Measurements from ENCODE around the gene KANSL3. TPM values are rescaled to one million over a fixed set of nuclear protein-coding genes. Genes with fewer than 3 reads are reported as not detected.

The KANSL3 gene
- total and polyA plus RNA-seq, 2 donors (not counting 3 experiments of a cell fraction or from before 2014, with no cell fraction given), result 27.7 to 36.9 TPM

DNA sequence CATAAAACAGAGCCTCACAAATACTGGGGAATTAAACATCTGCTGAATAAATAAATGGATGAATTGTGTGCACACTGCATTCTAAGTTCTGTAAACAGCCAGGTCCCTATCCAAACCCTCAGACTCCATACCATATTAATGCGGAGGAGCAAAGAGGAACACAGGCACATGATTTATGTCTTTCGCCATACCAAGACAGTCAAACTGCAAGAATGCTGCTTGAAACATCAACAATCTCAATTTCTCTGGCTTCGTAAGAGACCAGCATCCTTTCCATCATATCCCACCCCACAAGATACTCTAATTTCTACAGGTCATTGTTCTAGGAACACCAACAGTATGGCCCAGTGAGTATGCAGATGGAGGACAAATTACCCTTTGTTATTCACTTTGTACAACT lies 15.0 kb downstream of the KANSL3 start:
- Histone ChIP-seq H3K79me2 (ENCODE audit: control insufficient read depth, insufficient read depth, low read length) (peaks cover 8% of the 10 kb centered on the region), H3K9ac (replicated peaks; ENCODE audit: extremely low read depth, insufficient read depth, low read length) (no peak overlapping the region), H3K27ac (ENCODE audit: insufficient read depth, low read depth, low read length) (no peak overlapping the region), H3K9me3 (replicated peaks; ENCODE audit: control insufficient read depth, insufficient read depth, low read length) (no peaks in the 10 kb centered on the region), H2AFZ (ENCODE audit: low read depth, low read length) (no peak overlapping the region), H3K4me3 (replicated peaks in 1 of 3; ENCODE audit: insufficient read depth in 1 of 3, low read depth in 1 of 3, low read length in 3 of 3) (no peak overlapping the region), H3K36me3 (ENCODE audit: control insufficient read depth in 2 of 2, extremely low read depth in 1 of 2, insufficient read depth in 2 of 2, low read length in 2 of 2) (peaks cover 10 to 12% of the 10 kb centered on the region in 2 experiments), H4K20me1 (replicated peaks; ENCODE audit: control insufficient read depth, extremely low read depth, insufficient read depth, low read length) (no peaks in the 10 kb centered on the region), H3K27me3 (ENCODE audit: control insufficient read depth in 2 of 2, insufficient read depth in 2 of 2, low read length in 2 of 2) (no peaks in the 10 kb centered on the region), H3K9me1 (replicated peaks; ENCODE audit: control insufficient read depth, extremely low read depth, insufficient read depth, low read length) (no peaks in the 10 kb centered on the region), H3K4me1 (ENCODE audit: control insufficient read depth, extremely low read depth, insufficient read depth, low read length) (peaks cover 19% of the 10 kb centered on the region), H3K4me2 (ENCODE audit: insufficient read depth, low read length) (no peak overlapping the region)
- intact Hi-C loops (cut with micrococcal nuclease) (no loop called here), dilution Hi-C loops (cut with MboI; ENCODE audit: extremely low pct_ligation_motif_present, low sequenced_read_pairs) (no loop called here)
- ChIA-PET CTCF (no interaction called here), POLR2A (no interaction called here)
- no TSS peak for BruUV-seq (replicated peaks)
- TF ChIP-seq EZH2 (IDR thresholded peaks at IDR 0.05; ENCODE audit: borderline replicate concordance, low read depth, low read length, severe bottlenecking) (no peak), MYC (IDR thresholded peaks at IDR 0.05; ENCODE audit: low read depth, low read length) (no peak), POLR2A (IDR thresholded peaks at IDR 0.05; ENCODE audit: low read depth, low read length) (no peak), JUN (IDR thresholded peaks at IDR 0.05; ENCODE audit: borderline replicate concordance, insufficient read depth, insufficient read length, low read depth) (no peak), GATA2 (IDR thresholded peaks at IDR 0.05; ENCODE audit: insufficient read depth, insufficient read length, low read depth, low read length) (no peak), FOS (IDR thresholded peaks at IDR 0.05; ENCODE audit: borderline replicate concordance, insufficient read depth, low read length) (no peak), POLR2AphosphoS5 (IDR thresholded peaks at IDR 0.05; ENCODE audit: insufficient read depth, low read depth, low read length) (no peak)
- TF ChIP-seq, protein P1, sequence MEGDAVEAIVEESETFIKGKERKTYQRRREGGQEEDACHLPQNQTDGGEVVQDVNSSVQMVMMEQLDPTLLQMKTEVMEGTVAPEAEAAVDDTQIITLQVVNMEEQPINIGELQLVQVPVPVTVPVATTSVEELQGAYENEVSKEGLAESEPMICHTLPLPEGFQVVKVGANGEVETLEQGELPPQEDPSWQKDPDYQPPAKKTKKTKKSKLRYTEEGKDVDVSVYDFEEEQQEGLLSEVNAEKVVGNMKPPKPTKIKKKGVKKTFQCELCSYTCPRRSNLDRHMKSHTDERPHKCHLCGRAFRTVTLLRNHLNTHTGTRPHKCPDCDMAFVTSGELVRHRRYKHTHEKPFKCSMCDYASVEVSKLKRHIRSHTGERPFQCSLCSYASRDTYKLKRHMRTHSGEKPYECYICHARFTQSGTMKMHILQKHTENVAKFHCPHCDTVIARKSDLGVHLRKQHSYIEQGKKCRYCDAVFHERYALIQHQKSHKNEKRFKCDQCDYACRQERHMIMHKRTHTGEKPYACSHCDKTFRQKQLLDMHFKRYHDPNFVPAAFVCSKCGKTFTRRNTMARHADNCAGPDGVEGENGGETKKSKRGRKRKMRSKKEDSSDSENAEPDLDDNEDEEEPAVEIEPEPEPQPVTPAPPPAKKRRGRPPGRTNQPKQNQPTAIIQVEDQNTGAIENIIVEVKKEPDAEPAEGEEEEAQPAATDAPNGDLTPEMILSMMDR (IDR thresholded peaks at IDR 0.05; ENCODE audit: extremely low read depth in 1 of 2, insufficient read depth in 1 of 2, low read depth in 1 of 2, low read length in 2 of 2), result no peak
- TF ChIP-seq, protein P2, sequence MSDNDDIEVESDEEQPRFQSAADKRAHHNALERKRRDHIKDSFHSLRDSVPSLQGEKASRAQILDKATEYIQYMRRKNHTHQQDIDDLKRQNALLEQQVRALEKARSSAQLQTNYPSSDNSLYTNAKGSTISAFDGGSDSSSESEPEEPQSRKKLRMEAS (IDR thresholded peaks at IDR 0.05; ENCODE audit: insufficient read depth, insufficient read length), result no peak
- no peak for DNase-seq (ENCODE audit: low read depth, low spot score)
- FAIRE-seq, result no peak

Measured in endothelial cell of umbilical vein (primary cell).